Measurements from ENCODE around the gene GPR137B.

DNA sequence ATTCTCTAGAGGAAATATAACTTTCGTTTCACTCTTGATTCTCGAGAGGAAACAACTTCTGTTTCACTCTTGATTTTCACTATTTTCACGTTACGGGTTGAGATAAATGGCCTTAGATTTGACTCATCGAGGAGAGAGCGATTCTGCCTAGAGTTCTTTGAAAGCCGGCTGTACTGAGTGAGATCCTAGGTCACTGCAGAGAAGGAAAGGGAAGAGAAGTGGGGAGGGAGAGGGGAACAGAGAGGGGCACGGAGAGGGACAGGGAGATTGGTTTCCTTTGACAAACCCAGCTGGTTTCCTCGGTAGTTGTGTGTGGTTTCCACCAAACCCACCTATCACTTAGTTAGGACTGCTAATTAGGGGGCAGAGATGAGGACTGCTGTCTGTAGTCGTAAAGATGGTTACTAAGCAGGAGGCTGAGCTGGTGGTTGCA, 21.6 kb upstream of the GPR137B start:
- TF ChIP-seq BHLHE40 (IDR thresholded peaks at IDR 0.05; ENCODE audit: low read depth, low read length) (no peak), RAD21 (IDR thresholded peaks at IDR 0.05; ENCODE audit: low read length) (no peak), RFX5 (IDR thresholded peaks at IDR 0.05; ENCODE audit: low read depth, low read length) (no peak), MXI1 (IDR thresholded peaks at IDR 0.05; ENCODE audit: borderline replicate concordance, low read depth, low read length) (no peak), POLR2A (IDR thresholded peaks at IDR 0.05; ENCODE audit: low read depth, low read length) (no peak), SMC3 (IDR thresholded peaks at IDR 0.05; ENCODE audit: low read depth, low read length) (no peak), MAFK (IDR thresholded peaks at IDR 0.05; ENCODE audit: low read depth, low read length) (no peak), NFE2L2 (IDR thresholded peaks at IDR 0.05; ENCODE audit: low read depth, low read length) (no peak), CEBPB (IDR thresholded peaks at IDR 0.05; ENCODE audit: low read depth, low read length) (no peak)
- TF ChIP-seq, protein P1, sequence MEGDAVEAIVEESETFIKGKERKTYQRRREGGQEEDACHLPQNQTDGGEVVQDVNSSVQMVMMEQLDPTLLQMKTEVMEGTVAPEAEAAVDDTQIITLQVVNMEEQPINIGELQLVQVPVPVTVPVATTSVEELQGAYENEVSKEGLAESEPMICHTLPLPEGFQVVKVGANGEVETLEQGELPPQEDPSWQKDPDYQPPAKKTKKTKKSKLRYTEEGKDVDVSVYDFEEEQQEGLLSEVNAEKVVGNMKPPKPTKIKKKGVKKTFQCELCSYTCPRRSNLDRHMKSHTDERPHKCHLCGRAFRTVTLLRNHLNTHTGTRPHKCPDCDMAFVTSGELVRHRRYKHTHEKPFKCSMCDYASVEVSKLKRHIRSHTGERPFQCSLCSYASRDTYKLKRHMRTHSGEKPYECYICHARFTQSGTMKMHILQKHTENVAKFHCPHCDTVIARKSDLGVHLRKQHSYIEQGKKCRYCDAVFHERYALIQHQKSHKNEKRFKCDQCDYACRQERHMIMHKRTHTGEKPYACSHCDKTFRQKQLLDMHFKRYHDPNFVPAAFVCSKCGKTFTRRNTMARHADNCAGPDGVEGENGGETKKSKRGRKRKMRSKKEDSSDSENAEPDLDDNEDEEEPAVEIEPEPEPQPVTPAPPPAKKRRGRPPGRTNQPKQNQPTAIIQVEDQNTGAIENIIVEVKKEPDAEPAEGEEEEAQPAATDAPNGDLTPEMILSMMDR (conservative IDR thresholded peaks at IDR 0.05; ENCODE audit: low read depth, low read length), result no peak
